Bronchial epithelial cell (primary cell): Measurements from ENCODE around the gene TM4SF4. TPM values are rescaled to one million over a fixed set of nuclear protein-coding genes. Genes with fewer than 3 reads are reported as not detected.

Experiments
- DNase-seq: peaks from one replicate; pipeline ENCODE4 v3.0.0-alpha.2; 2010; ENCODE audit warnings: low read depth
- FAIRE-seq: peaks from 2 replicates; lab custom pipeline; 2011; peaks lifted over from hg19 to GRCh38; lab: Jason Lieb, UNC
- H3K27me3 ChIP-seq: 2 replicates; pipeline ENCODE4 v1.5.1; 2011; ENCODE audit warnings: low read length; ENCODE audit not compliant: control insufficient read depth, insufficient read depth
- H3K36me3 ChIP-seq: 2 replicates; pipeline ENCODE4 v1.5.1; 2011; ENCODE audit warnings: low read length; ENCODE audit not compliant: control insufficient read depth, insufficient read depth
- H3K4me3 ChIP-seq: 2 replicates; pipeline ENCODE4 v1.5.1; 2011; ENCODE audit warnings: mild to moderate bottlenecking, low read depth, low read length, control low read depth
- total RNA-seq: library from RNA; depleted of rRNA; stranded (reverse); fragments of >200 nt; gene quantifications from 2 replicates; pipeline ENCODE4 v1.2.1, GENCODE V29; 2014
- TF ChIP-seq, protein P1 (sequence below): IDR thresholded peaks from 2 replicates; pipeline ENCODE4 v1.5.1; 2011; ENCODE audit warnings: mild to moderate bottlenecking, moderate library complexity, low read length, control low read depth, inconsistent platforms; ENCODE audit not compliant: insufficient read depth, severe bottlenecking

The TM4SF4 gene
- total RNA-seq, 1 donor from 2014 or later: not detected

DNA sequence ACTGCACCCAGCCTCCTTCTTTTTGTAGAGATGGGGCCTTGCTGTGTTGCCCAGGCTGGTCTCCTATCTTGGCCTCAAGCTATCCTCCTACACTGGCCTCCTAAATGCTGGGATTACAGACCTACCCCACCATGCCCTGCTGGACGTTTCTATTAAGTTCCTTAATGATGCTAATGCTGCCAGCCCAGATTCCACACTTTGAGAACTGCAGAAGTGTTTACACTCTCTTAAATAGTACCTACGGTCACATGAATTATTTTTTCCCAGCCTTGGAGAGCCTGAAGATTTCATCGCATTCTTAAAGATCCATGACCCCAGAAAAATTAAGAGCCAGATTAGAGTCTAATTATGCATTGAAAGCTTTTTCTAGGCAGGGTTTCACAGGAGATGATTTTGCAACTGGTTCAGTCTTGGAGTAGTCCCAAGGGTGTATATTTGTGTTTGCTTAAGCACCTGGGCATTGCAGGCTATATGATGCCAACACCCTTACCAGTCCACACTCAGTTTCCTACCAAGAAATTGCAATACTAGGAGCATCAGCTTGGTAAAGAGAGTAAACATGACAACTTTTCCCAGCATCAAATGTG lies 36.6 kb downstream of the TM4SF4 start:
- FAIRE-seq (no peak), DNase-seq (no peak)
- TF ChIP-seq, protein P1, sequence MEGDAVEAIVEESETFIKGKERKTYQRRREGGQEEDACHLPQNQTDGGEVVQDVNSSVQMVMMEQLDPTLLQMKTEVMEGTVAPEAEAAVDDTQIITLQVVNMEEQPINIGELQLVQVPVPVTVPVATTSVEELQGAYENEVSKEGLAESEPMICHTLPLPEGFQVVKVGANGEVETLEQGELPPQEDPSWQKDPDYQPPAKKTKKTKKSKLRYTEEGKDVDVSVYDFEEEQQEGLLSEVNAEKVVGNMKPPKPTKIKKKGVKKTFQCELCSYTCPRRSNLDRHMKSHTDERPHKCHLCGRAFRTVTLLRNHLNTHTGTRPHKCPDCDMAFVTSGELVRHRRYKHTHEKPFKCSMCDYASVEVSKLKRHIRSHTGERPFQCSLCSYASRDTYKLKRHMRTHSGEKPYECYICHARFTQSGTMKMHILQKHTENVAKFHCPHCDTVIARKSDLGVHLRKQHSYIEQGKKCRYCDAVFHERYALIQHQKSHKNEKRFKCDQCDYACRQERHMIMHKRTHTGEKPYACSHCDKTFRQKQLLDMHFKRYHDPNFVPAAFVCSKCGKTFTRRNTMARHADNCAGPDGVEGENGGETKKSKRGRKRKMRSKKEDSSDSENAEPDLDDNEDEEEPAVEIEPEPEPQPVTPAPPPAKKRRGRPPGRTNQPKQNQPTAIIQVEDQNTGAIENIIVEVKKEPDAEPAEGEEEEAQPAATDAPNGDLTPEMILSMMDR: no peak
- Histone ChIP-seq H3K4me3 (no peak overlapping the region), H3K36me3 (no peaks in the 10 kb centered on the region), H3K27me3 (no peaks in the 10 kb centered on the region)

DNA sequence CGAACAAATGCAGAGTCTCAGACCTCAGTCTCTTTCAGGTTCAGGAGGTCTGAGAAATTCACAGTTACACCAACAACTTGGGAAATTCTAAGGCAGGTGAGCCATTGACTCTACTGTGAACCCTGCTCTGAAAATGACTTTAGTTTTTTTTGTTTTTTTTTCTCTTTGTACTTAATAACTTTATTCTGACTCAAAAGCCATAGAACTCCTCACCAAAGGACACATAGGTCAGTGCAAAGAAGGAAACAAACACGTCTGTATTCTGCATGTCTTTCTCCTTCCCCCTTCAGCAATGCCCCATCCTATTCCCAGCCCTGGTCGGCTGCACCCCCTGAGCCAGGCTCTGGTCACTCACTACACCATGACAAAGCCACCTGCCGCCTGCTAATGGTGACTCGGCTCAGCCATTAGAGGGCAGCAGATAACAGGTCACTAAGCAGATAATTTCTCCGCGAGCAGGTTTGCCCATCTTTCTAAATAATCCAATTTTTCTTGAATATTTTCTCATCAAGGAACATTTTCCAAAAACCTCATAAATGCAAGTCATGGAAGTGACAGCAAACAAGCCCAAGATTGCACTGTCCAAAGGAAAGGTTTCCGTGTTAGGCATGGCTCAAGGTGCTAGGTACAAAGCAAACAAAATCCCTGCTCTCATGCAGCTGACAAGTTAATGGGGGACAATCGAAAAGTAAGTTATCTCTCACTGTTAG lies 37.7 kb downstream of the TM4SF4 start:
- Histone ChIP-seq H3K4me3 (no peak overlapping the region), H3K36me3 (no peaks in the 10 kb centered on the region), H3K27me3 (no peaks in the 10 kb centered on the region)
- TF ChIP-seq, protein P1: peak; percentile 80
- FAIRE-seq (no peak), DNase-seq (peak; percentile 60)

DNA sequence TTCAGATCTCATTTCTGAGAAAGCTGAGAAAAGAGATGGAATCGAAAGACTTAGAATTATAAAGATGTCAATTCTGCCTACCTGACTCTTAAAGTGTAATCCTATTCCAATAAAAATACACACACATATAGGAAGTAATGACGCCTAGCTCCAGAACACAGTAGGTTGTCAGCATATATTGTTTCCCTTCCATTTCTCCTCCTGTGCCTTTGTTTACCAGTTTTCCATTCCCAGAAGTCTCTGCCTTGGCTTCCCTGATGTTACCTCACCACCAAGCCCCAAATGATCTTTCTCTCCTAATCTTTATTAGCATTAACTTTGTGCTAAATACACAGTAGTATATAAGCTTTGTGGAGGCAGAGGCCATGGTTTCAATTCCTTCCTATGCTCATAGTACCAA lies 40.0 kb downstream of the TM4SF4 start:
- Histone ChIP-seq H3K4me3 (no peak overlapping the region), H3K36me3 (peaks cover 3% of the 10 kb centered on the region), H3K27me3 (no peaks in the 10 kb centered on the region)
- DNase-seq: no peak
- TF ChIP-seq, protein P1: no peak
- FAIRE-seq: no peak

DNA sequence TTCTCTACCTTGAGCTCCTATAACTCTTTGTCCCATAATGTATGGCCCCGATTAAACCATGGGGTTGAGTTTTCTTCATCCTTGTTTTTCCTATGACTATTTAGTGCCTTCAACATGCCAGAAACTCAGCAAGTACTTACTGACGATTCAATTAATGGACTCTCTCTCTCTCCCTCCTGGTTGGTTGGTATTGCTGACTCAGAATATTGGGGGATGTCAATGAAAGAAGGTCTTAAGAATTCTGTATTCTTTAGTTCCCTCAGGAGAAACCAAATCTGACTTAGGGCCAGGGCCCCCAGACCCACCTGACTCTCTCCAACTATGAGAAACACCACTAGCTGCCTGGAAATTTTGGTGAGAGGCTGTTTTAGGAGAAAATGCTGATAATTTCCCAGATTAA lies 40.8 kb downstream of the TM4SF4 start:
- H3K4me3 ChIP-seq: no peak overlapping the region
- FAIRE-seq: no peak
- TF ChIP-seq, protein P1: no peak

DNA sequence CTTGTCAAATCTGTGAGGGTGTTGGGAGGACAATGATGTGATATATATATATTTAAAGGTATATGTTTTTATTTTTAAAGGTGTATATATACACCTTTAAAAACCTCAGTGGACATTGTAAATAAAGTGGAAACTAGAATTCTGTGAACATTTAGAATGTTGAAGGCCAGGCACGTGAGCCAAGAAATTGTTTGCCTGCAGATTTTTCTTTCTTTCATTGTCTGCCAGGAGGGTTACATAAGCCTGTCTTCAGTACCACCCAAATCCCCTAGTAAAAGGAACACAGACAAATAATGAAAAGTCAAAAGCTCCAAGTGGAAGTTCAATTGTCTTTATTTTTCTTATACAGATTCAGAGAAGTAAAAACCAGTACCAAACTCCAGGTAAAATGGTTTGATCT lies 42.4 kb downstream of the TM4SF4 start:
- DNase-seq: no peak
- no peaks in the 10 kb centered on the region for H3K27me3 ChIP-seq
- H3K36me3 ChIP-seq: peaks cover 5% of the 10 kb centered on the region
- TF ChIP-seq, protein P1: no peak
- H3K4me3 ChIP-seq: no peak overlapping the region
- no peak for FAIRE-seq

More for the DNA sequence above, 40.8 kb downstream of the TM4SF4 start:
- no peak for DNase-seq
- peaks cover 3% of the 10 kb centered on the region for H3K36me3 ChIP-seq
- H3K27me3 ChIP-seq: no peaks in the 10 kb centered on the region
